Skeletal muscle tissue (tissue), 4 donors: ENCODE results near the gene OST4. TPM values are rescaled to one million over a fixed set of nuclear protein-coding genes. Genes with fewer than 3 reads are reported as not detected.
A peak's percentile ranks its signal among the peaks of the same experiment; 100 is the strongest.
"Not testable (repeated sequence)": the region's sequence is repeated elsewhere in the genome, so short reads cannot be mapped to it uniquely, and the experiment has no call there.

Experiments used
- H3K27ac ChIP-seq: one replicate; pipeline ENCODE4 v1.7.0; 2013; ENCODE audit warnings: mild to moderate bottlenecking, low read depth, low read length, inconsistent platforms
- H3K27me3 ChIP-seq, 3 donors: one replicate each; pipeline ENCODE4 v1.7.0; 2013; ENCODE audit warnings: low read length in 3 of 3; ENCODE audit not compliant: control insufficient read depth in 3 of 3, insufficient read depth in 3 of 3
- H3K36me3 ChIP-seq, 3 donors: one replicate each; pipeline ENCODE4 v1.7.0; 2013; ENCODE audit warnings: low read length in 3 of 3; ENCODE audit not compliant: control insufficient read depth in 3 of 3, insufficient read depth in 3 of 3
- H3K4me1 ChIP-seq, 3 donors: one replicate each; pipeline ENCODE4 v1.7.0; 2013; ENCODE audit warnings: low read length in 3 of 3, mild to moderate bottlenecking in 3 of 3; ENCODE audit not compliant: control insufficient read depth in 3 of 3, insufficient read depth in 3 of 3
- H3K4me3 ChIP-seq, 3 donors: one replicate each; pipeline ENCODE4 v1.7.0; 2013; ENCODE audit warnings: low read length in 3 of 3
- H3K9ac ChIP-seq, 3 donors: one replicate each; pipeline ENCODE4 v1.7.0; 2013; ENCODE audit warnings: low read length in 3 of 3, mild to moderate bottlenecking in 3 of 3, moderate library complexity in 2 of 3, low read depth in 1 of 3
- H3K9me3 ChIP-seq, 3 donors: one replicate each; pipeline ENCODE4 v1.7.0; 2013; ENCODE audit warnings: low read length in 3 of 3; ENCODE audit not compliant: control insufficient read depth in 3 of 3
- total RNA-seq: library from RNA; depleted of rRNA; stranded (reverse); fragments of >200 nt; gene quantifications from one replicate; pipeline ENCODE4 v1.2.3, GENCODE V29; 2014
- donor health status: Osteomylitis.

OST4 gene
- total RNA-seq, 1 donor from 2014 or later, result 352 TPM

GRCh38 chr2:27080140-27080469, 8.7 kb upstream of the OST4 start:
- peaks cover 48 to 67% (median 49%) of the 10 kb centered on the region in 3 donors for H3K4me1 ChIP-seq
- H3K9ac ChIP-seq, result peak overlapping the region in 2 of 3 donors; percentile 69 to 80
- H3K36me3 ChIP-seq, result no peaks in the 10 kb centered on the region
- peak overlapping the region; percentile 72 for H3K27ac ChIP-seq
- peaks cover 0 to 5% (median 0%) of the 10 kb centered on the region in 3 donors for H3K27me3 ChIP-seq
- H3K4me3 ChIP-seq, result peak overlapping the region; percentile 38 to 75 (median 51)
- no peaks in the 10 kb centered on the region for H3K9me3 ChIP-seq

- peaks cover 46 to 66% (median 48%) of the 10 kb centered on the region in 3 donors for H3K4me1 ChIP-seq
- peak overlapping the region; percentile 51 to 75 (median 54) for H3K4me3 ChIP-seq
- peaks cover 0 to 5% (median 0%) of the 10 kb centered on the region in 3 donors for H3K27me3 ChIP-seq
- H3K9ac ChIP-seq, result peak overlapping the region; percentile 57 to 80 (median 69)
- no peaks in the 10 kb centered on the region for H3K36me3 ChIP-seq
- peak overlapping the region; percentile 72 for H3K27ac ChIP-seq
- no peaks in the 10 kb centered on the region for H3K9me3 ChIP-seq
These were observed 8.0 kb upstream of the OST4 start for GRCh38 chr2:27079233-27080139.

GRCh38 chr2:27078267-27079194, 7.1 kb upstream of the OST4 start, which contains the start of gene EMILIN1:
Gene EMILIN1, plus strand, starts transcription at chr2:27078615. Its CDS starts 451 bp downstream, at chr2:27079066.
- no peaks in the 10 kb centered on the region for H3K36me3 ChIP-seq
- no peaks in the 10 kb centered on the region for H3K9me3 ChIP-seq
- H3K27me3 ChIP-seq, result peaks cover 0 to 5% (median 0%) of the 10 kb centered on the region in 3 donors
- peaks cover 38 to 62% (median 41%) of the 10 kb centered on the region in 3 donors for H3K4me1 ChIP-seq
- peak within 1 kb of the TSS; percentile 72 for H3K27ac ChIP-seq
- peak within 1 kb of the TSS; percentile 57 to 80 (median 69) for H3K9ac ChIP-seq
- peak within 1 kb of the TSS; percentile 51 to 75 (median 54) for H3K4me3 ChIP-seq

- no peaks in the 10 kb centered on the region for H3K9me3 ChIP-seq
- peaks cover 0 to 5% (median 0%) of the 10 kb centered on the region in 3 donors for H3K27me3 ChIP-seq
- H3K4me1 ChIP-seq, result peaks cover 36 to 56% (median 37%) of the 10 kb centered on the region in 3 donors
- no peak overlapping the region for H3K27ac ChIP-seq
- H3K9ac ChIP-seq, result no peak overlapping the region
- H3K4me3 ChIP-seq, result no peak overlapping the region
- no peaks in the 10 kb centered on the region for H3K36me3 ChIP-seq
These were observed 5.8 kb upstream of the OST4 start for GRCh38 chr2:27077231-27077630.

GRCh38 chr2:27076323-27076722, 4.9 kb upstream of the OST4 start:
- H3K4me1 ChIP-seq, result peaks cover 30 to 53% (median 31%) of the 10 kb centered on the region in 3 donors
- peaks cover 0 to 5% (median 0%) of the 10 kb centered on the region in 3 donors for H3K27me3 ChIP-seq
- H3K4me3 ChIP-seq, result no peak overlapping the region
- no peaks in the 10 kb centered on the region for H3K9me3 ChIP-seq
- H3K9ac ChIP-seq, result peak overlapping the region in 1 of 3 donors; percentile 14
- H3K36me3 ChIP-seq, result peaks cover 0 to under 1% (median 0%) of the 10 kb centered on the region in 3 donors
- peak overlapping the region; percentile 40 for H3K27ac ChIP-seq

GRCh38 chr2:27075566-27075871, 4.1 kb upstream of the OST4 start:
- H3K36me3 ChIP-seq, H3K4me3 ChIP-seq, H3K27me3 ChIP-seq, H3K9ac ChIP-seq, H3K9me3 ChIP-seq: not testable (repeated sequence)
- peak overlapping the region; percentile 40 for H3K27ac ChIP-seq
- H3K4me1 ChIP-seq, result peaks cover 28 to 52% (median 28%) of the 10 kb centered on the region in 3 donors

GRCh38 chr2:27074738-27075565, 3.5 kb upstream of the OST4 start:
- H3K27me3 ChIP-seq, result peaks cover 0 to 5% (median 0%) of the 10 kb centered on the region in 3 donors
- no peak overlapping the region for H3K4me3 ChIP-seq
- no peaks in the 10 kb centered on the region for H3K9me3 ChIP-seq
- H3K4me1 ChIP-seq, result peaks cover 28 to 52% (median 28%) of the 10 kb centered on the region in 3 donors
- H3K27ac ChIP-seq, result peak overlapping the region; percentile 77
- peak overlapping the region in 1 of 3 donors; percentile 25 for H3K9ac ChIP-seq
- H3K36me3 ChIP-seq, result peaks cover 0 to 7% (median 0%) of the 10 kb centered on the region in 3 donors

GRCh38 chr2:27073782-27074181, 2.3 kb upstream of the OST4 start:
- Histone ChIP-seq H3K4me3 (no peak overlapping the region), H3K4me1 (peaks cover 38 to 62% (median 38%) of the 10 kb centered on the region in 3 donors), H3K9ac (peak overlapping the region in 1 of 3 donors; percentile 23), H3K27ac (peak overlapping the region; percentile 77), H3K36me3 (peaks cover 8 to 16% (median 11%) of the 10 kb centered on the region in 3 donors), H3K9me3 (no peaks in the 10 kb centered on the region), H3K27me3 (peaks cover 0 to 5% (median 0%) of the 10 kb centered on the region in 3 donors)

- Histone ChIP-seq H3K36me3 (peaks cover 17 to 20% (median 19%) of the 10 kb centered on the region in 3 donors), H3K27me3 (peaks cover 0 to 5% (median 0%) of the 10 kb centered on the region in 3 donors), H3K9me3 (no peaks in the 10 kb centered on the region), H3K4me1 (peaks cover 38 to 68% (median 40%) of the 10 kb centered on the region in 3 donors), H3K27ac (peak overlapping the region; percentile 77), H3K9ac (peak overlapping the region in 1 of 3 donors; percentile 28), H3K4me3 (no peak overlapping the region)
These were observed 1.5 kb upstream of the OST4 start for GRCh38 chr2:27072920-27073319.
